NT2/D1 (cell line): ENCODE data around the gene RIPK1.

Source experiments
- YY1 ChIP-seq: IDR thresholded peaks from 2 replicates; pipeline ENCODE4 v1.6.1; 2011; ENCODE audit not compliant: insufficient read length, insufficient read depth
- ZNF274 ChIP-seq: IDR thresholded peaks from 2 replicates; pipeline ENCODE4 v1.6.1; 2011; ENCODE audit warnings: mild to moderate bottlenecking, low read depth, low read length

GRCh38 chr6:3157131-3157933 is 89.0 kb downstream of the RIPK1 start, which contains the start of gene TUBB2A:
- no peak for TF ChIP-seq ZNF274
- TF ChIP-seq YY1, result no peak
